Measurements from ENCODE around the gene KRTAP12-4.
"Not testable (repeated sequence)": the region's sequence is repeated elsewhere in the genome, so short reads cannot be mapped to it uniquely, and the experiment has no call there.

The KRTAP12-4 gene

GRCh38 chr21:44613386-44614155, 40.9 kb downstream of the KRTAP12-4 start:
- no peak for DNase-seq (ENCODE audit: extremely low read depth in 1 of 2, low read depth in 1 of 2)

- DNase-seq (ENCODE audit: extremely low read depth in 1 of 2, low read depth in 1 of 2), result no peak
These were observed 41.7 kb downstream of the KRTAP12-4 start for GRCh38 chr21:44612669-44613229.

- no peak for DNase-seq (ENCODE audit: extremely low read depth in 1 of 2, low read depth in 1 of 2)
These were observed 42.4 kb downstream of the KRTAP12-4 start, which contains the start of gene KRTAP10-8 for GRCh38 chr21:44612029-44612486. Gene KRTAP10-8, plus strand, starts transcription at chr21:44612079. Its CDS starts 22 bp downstream, at chr21:44612101.

- DNase-seq (ENCODE audit: extremely low read depth in 1 of 2, low read depth in 1 of 2), result no peak
These were observed 42.9 kb downstream of the KRTAP12-4 start for GRCh38 chr21:44611551-44611950.

GRCh38 chr21:44610157-44610843, 44.2 kb downstream of the KRTAP12-4 start:
- not testable (repeated sequence) for DNase-seq (ENCODE audit: extremely low read depth in 1 of 2, low read depth in 1 of 2)

- DNase-seq (ENCODE audit: extremely low read depth in 1 of 2, low read depth in 1 of 2), result no peak
These were observed 45.3 kb downstream of the KRTAP12-4 start for GRCh38 chr21:44609193-44609592.

GRCh38 chr21:44606495-44606894, 48.0 kb downstream of the KRTAP12-4 start:
- DNase-seq (ENCODE audit: extremely low read depth in 1 of 2, low read depth in 1 of 2), result no peak
